Measurements from ENCODE around the gene SERPINE2.

The SERPINE2 gene

GRCh38 chr2:224078656-224079055, 39.6 kb upstream of the SERPINE2 start:
- DNase-seq (ENCODE audit: low read depth): no peak
- no peak for TF ChIP-seq CTCF (conservative IDR thresholded peaks at IDR 0.05; ENCODE audit: low read length)
- no peak overlapping the region for H3K4me3 ChIP-seq (ENCODE audit: low read length)

- no peak for TF ChIP-seq CTCF (conservative IDR thresholded peaks at IDR 0.05; ENCODE audit: low read length)
- no peak overlapping the region for H3K4me3 ChIP-seq (ENCODE audit: low read length)
- peak; percentile 49 for DNase-seq (ENCODE audit: low read depth)
Observed at GRCh38 chr2:224077773-224078507, 38.9 kb upstream of the SERPINE2 start.

GRCh38 chr2:224075588-224075987, 36.5 kb upstream of the SERPINE2 start:
- no peak for TF ChIP-seq CTCF (conservative IDR thresholded peaks at IDR 0.05; ENCODE audit: low read length)
- DNase-seq (ENCODE audit: low read depth): no peak
- H3K4me3 ChIP-seq (ENCODE audit: low read length): no peak overlapping the region

- no peak overlapping the region for H3K4me3 ChIP-seq (ENCODE audit: low read length)
- TF ChIP-seq CTCF (conservative IDR thresholded peaks at IDR 0.05; ENCODE audit: low read length): no peak
Observed at GRCh38 chr2:224073676-224074075, 34.6 kb upstream of the SERPINE2 start.

GRCh38 chr2:224072541-224073188, 33.6 kb upstream of the SERPINE2 start:
- peak; percentile 82 for DNase-seq (ENCODE audit: low read depth)
- H3K4me3 ChIP-seq (ENCODE audit: low read length): no peak overlapping the region
- peak; percentile 42 for TF ChIP-seq CTCF (conservative IDR thresholded peaks at IDR 0.05; ENCODE audit: low read length)

More at GRCh38 chr2:224073676-224074075, 34.6 kb upstream of the SERPINE2 start:
- DNase-seq (ENCODE audit: low read depth): no peak

GRCh38 chr2:224069172-224069571, 30.1 kb upstream of the SERPINE2 start:
- H3K4me3 ChIP-seq (ENCODE audit: low read length): no peak overlapping the region
- no peak for TF ChIP-seq CTCF (conservative IDR thresholded peaks at IDR 0.05; ENCODE audit: low read length)
- peak; percentile 70 for DNase-seq (ENCODE audit: low read depth)

- TF ChIP-seq CTCF (conservative IDR thresholded peaks at IDR 0.05; ENCODE audit: low read length): no peak
- H3K4me3 ChIP-seq (ENCODE audit: low read length): no peak overlapping the region
- no peak for DNase-seq (ENCODE audit: low read depth)
Observed at GRCh38 chr2:224063298-224063648, 24.2 kb upstream of the SERPINE2 start.

All from AG10803 (cell line).